HEK293 (cell line): ENCODE results near the gene MASP1.

Source experiments
- TCF7L2 ChIP-seq: IDR thresholded peaks from 2 replicates; pipeline ENCODE4 v1.6.1; 2011; ENCODE audit warnings: low read depth, mild to moderate bottlenecking, inconsistent platforms, low read length, moderate library complexity, borderline replicate concordance
- ZFP3 ChIP-seq: fragments of 450-650 bp; formaldehyde crosslinking; IDR thresholded peaks from 2 replicates; pipeline ENCODE4 v1.5.1; 2016; ENCODE audit warnings: low read depth, missing biosample characterization, missing genetic modification characterization
- ZNF423 ChIP-seq: fragments of 450-650 bp; formaldehyde crosslinking; IDR thresholded peaks from 2 replicates; pipeline ENCODE4 v1.5.1; 2016; ENCODE audit warnings: missing biosample characterization, missing genetic modification characterization

DNA sequence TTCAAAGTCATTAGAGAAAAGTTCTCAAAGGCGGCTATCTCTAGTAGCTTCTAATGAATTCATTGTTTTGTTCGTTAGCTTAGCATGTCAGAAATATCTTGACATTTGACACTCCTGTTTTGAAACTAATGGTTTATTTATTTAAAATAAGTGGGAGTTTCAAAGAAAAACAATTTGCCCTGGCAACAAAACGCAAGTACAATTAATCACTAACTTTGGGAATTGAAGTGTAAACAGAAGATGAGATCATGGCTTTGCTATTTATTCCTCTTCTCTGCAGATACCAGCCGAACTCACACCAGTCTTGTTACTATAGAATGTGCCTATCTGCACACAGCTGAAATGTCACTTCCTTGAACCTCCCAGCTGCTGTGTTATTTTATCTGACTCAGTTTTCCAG is 27.5 kb downstream of the MASP1 start:
- TF ChIP-seq ZFP3 (tag by site-specific recombination): no peak
- no peak for TF ChIP-seq ZNF423 (tag by site-specific recombination)
- TF ChIP-seq TCF7L2: peak; percentile 79; the same call in 1 of the 2 replicates
